Esophagus squamous epithelium (tissue), 5 donors: ENCODE results near the gene RABGAP1. TPM values are rescaled to one million over a fixed set of nuclear protein-coding genes. Genes with fewer than 3 reads are reported as not detected.

ENCODE experiments used
- DNase-seq: peaks from one replicate; lab custom pipeline; 2025; lab: John Stamatoyannopoulos, UW
- H3K27ac ChIP-seq, 4 donors: fragments of 200-600 bp; sonication (generic); one replicate each; pipeline ENCODE4 v1.5.1; 2016 to 2019; ENCODE audit warnings: mild to moderate bottlenecking in 1 of 4
- H3K27me3 ChIP-seq, 4 donors: fragments of 200-600 bp; sonication (generic); 1 replicate in 3 of 4; 2 replicates in 1 of 4; pipeline versions ENCODE4 v1.5.1 to v1.6.0; 2017 to 2021; ENCODE audit warnings: antibody characterized with exemption in 1 of 4
- H3K36me3 ChIP-seq, 3 donors: fragments of 200-600 bp; sonication (generic); one replicate each; pipeline ENCODE4 v1.5.1; 2016 to 2019
- H3K4me1 ChIP-seq, 3 donors: fragments of 200-600 bp; sonication (generic); one replicate each; pipeline ENCODE4 v1.5.1; 2017 to 2019
- H3K4me3 ChIP-seq, 4 donors: fragments of 200-600 bp; sonication (generic); 1 replicate in 3 of 4; 2 replicates in 1 of 4; pipeline ENCODE4 v1.5.1; 2016 to 2019; ENCODE audit warnings: mild to moderate bottlenecking in 2 of 4, moderate library complexity in 1 of 4
- H3K9me3 ChIP-seq, 3 donors: fragments of 200-600 bp; sonication (generic); one replicate each; pipeline ENCODE4 v1.5.1; 2016 to 2019
- POLR2A ChIP-seq, 4 donors: fragments of 450-650 bp; IDR thresholded peaks; one replicate each; pipeline ENCODE4 v1.6.1; 2017; ENCODE audit warnings: antibody characterized with exemption in 4 of 4, mild to moderate bottlenecking in 4 of 4, moderate library complexity in 3 of 4
- WGBS, 2 donors: methylation state at CpG; one replicate each; pipeline ENCODE4 v1.1.5; 2018; 5-methylcytosine and 5-hydroxymethylcytosine counted together
- intact Hi-C: fragments of 100-400 bp; cut with DNase I; formaldehyde crosslinking; loops from one replicate; pipeline ENCODE4 v1.15.0; 2022
- total RNA-seq, 4 donors: library from RNA; depleted of rRNA; stranded (reverse); fragments of >200 nt; gene quantifications; one replicate each; pipeline ENCODE4 v1.1.0, GENCODE V29; 2016
- TF ChIP-seq, protein P1 (sequence below), 6 experiments: fragments of 450-650 bp in 4 of 6; fragments of 200-600 bp in 2 of 6; sonication (generic) in 2 of 6; IDR thresholded peaks; one replicate each; pipeline ENCODE4 v1.5.1; 2016 to 2019; ENCODE audit warnings: antibody characterized with exemption in 6 of 6, mild to moderate bottlenecking in 4 of 6, moderate library complexity in 4 of 6
- donor health status: DM: yes; HTN: yes; CAD: no.

RABGAP1 gene
- total RNA-seq, result 10 to 100 TPM; 28.4 to 57.4 (median 33.6) TPM

DNA sequence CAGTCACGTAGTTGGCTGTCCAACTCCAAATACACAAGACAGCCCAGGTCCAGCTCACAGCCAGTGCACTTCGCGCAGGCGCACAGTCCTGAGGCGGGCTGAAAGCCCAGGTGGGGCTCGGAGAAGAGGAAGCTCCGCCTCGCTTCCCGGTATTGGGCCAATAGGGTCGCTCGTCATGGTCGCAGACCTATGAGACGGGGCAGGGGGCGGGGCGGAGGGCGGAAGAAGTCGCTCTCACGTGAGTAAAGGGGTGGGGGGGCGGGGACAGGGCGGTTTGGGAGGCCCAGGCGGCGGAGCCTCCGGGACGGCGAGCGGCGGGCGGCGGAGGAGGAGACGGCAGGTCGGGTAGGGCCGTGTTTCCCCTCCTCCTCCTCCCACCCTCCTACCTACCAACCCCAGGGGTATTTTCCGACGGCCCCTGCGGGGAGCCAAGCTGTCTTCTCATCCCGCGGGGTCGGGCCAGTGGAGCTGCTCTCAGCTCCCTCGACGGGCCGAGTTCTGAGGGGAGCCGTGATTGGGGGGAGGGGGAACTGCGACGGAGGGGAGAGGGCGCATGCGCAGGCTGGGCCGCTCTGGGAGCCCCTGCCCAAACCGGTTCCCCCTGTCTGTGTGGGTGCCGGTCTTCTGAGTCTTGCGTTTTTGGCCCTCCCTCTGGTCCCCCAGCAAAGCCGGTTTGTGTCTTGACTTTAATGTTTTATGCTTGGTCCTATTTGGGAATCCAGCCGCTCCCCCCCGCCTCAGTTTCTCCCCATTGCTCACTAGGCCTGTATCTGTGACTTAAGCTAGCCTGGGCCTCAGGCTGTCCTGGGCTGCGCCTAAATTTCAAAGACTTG, at the start of gene RABGAP1:
Gene RABGAP1, plus strand, starts transcription at position 272 of the 833 bp plus-strand sequence. CDS start 16,040 bp downstream, outside the sequence.
- peak; percentile 95 for DNase-seq
- H3K4me1 ChIP-seq, result peaks cover 12 to 56% (median 33%) of the 10 kb centered on the region in 3 donors
- H3K27ac ChIP-seq, result peak within 1 kb of the TSS; percentile 93 to 99 (median 97)
- WGBS, 2 donors, result 0 to 2% methylated on average over 10 to 19 of the region's 54 CpGs
- H3K36me3 ChIP-seq, result peaks cover 0 to 29% (median 3%) of the 10 kb centered on the region in 3 donors
- TF ChIP-seq, protein P1, sequence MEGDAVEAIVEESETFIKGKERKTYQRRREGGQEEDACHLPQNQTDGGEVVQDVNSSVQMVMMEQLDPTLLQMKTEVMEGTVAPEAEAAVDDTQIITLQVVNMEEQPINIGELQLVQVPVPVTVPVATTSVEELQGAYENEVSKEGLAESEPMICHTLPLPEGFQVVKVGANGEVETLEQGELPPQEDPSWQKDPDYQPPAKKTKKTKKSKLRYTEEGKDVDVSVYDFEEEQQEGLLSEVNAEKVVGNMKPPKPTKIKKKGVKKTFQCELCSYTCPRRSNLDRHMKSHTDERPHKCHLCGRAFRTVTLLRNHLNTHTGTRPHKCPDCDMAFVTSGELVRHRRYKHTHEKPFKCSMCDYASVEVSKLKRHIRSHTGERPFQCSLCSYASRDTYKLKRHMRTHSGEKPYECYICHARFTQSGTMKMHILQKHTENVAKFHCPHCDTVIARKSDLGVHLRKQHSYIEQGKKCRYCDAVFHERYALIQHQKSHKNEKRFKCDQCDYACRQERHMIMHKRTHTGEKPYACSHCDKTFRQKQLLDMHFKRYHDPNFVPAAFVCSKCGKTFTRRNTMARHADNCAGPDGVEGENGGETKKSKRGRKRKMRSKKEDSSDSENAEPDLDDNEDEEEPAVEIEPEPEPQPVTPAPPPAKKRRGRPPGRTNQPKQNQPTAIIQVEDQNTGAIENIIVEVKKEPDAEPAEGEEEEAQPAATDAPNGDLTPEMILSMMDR (IDR thresholded peaks at IDR 0.05), result no peak
- TF ChIP-seq POLR2A (IDR thresholded peaks at IDR 0.05), result peak in 2 of 4 donors; percentile 82 to 89
- H3K27me3 ChIP-seq, result no peaks in the 10 kb centered on the region
- H3K4me3 ChIP-seq, result peak within 1 kb of the TSS; percentile 68 to 95 (median 82)
- intact Hi-C loops, result no loop called here
- no peaks in the 10 kb centered on the region for H3K9me3 ChIP-seq

DNA sequence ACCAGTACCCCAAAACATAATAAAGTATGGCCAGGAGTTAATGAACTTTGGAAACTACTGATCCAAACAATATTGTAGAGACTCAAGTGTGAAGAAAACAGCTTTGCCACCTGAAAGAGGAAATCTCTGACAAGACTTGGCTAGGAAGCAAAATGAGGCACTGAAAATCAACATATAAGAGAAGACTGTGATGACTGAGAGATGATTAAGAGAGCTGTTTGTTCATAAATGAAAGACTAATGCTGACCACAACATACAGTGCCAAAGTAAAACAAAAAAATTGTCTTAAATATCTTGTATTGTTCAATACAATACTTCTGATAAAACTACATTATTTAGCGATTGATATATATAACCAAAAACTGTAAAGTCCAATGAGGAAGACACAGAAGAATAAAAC, 42.9 kb upstream of the RABGAP1 start:
- peaks cover 0 to 56% (median 19%) of the 10 kb centered on the region in 3 donors for H3K36me3 ChIP-seq
- no peaks in the 10 kb centered on the region for H3K9me3 ChIP-seq
- no peaks in the 10 kb centered on the region for H3K27me3 ChIP-seq
- DNase-seq, result no peak
- no peak overlapping the region for H3K4me3 ChIP-seq
- 95% methylated on average over 1 of the region's 1 CpG for WGBS, 2 donors
- TF ChIP-seq, protein P1 (IDR thresholded peaks at IDR 0.05), result no peak
- TF ChIP-seq POLR2A (IDR thresholded peaks at IDR 0.05), result no peak
- intact Hi-C loops, result no loop called here
- no peak overlapping the region for H3K27ac ChIP-seq
- H3K4me1 ChIP-seq, result peaks cover 1 to 53% (median 10%) of the 10 kb centered on the region in 3 donors

DNA sequence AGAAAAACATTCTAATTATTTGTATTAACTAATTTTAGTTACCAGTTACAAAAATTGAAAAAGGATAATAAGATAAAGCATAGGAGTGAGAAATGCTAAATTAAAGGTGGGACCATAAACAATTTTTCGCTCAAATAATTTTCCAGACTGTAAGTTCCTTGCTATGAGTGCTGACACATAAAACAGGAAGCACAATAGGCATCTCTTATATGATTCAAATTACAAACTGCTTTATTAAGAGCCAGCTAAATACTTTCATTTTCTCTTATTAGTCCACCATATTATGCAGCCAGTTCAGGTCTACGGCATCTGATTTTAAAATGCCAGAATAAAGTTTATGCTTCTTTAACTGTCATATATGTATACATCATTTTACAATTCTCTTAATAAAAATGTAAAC, 40.0 kb upstream of the RABGAP1 start:
- intact Hi-C loops, result no loop called here
- WGBS, 2 donors, result 14 to 21% methylated on average over 2 of the region's 2 CpGs
- Histone ChIP-seq H3K27ac (peak overlapping the region in 3 of 4 donors; percentile 4 to 55 (median 35)), H3K4me3 (peak overlapping the region in 2 of 4 donors; percentile 6 to 28), H3K36me3 (peaks cover 0 to 29% (median 0%) of the 10 kb centered on the region in 3 donors), H3K27me3 (no peaks in the 10 kb centered on the region), H3K9me3 (no peaks in the 10 kb centered on the region), H3K4me1 (peaks cover 12 to 71% (median 15%) of the 10 kb centered on the region in 3 donors)
- no peak for DNase-seq
- TF ChIP-seq, protein P1 (IDR thresholded peaks at IDR 0.05), result no peak
- no peak for TF ChIP-seq POLR2A (IDR thresholded peaks at IDR 0.05)

DNA sequence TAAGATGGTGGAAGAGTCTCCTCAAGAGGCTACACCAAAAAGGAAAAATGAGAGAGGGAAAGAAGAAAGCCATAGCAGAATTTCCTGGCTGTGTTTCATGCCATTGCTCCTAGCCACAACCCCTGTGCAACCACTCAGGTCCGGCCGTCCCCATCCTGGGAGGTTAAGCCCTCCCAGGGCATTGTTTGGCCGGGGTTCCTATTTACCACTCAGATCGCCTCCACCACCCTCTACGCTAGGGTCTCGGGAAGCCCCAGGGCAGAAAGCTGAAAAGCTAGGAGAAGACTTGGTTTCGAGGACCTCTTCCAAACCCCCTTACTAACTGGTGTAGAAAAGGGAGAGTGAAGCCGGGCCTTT, 36.4 kb upstream of the RABGAP1 start:
- Histone ChIP-seq H3K27me3 (no peaks in the 10 kb centered on the region), H3K4me3 (peak overlapping the region; percentile 88 to 92 (median 90)), H3K4me1 (peaks cover 12 to 54% (median 12%) of the 10 kb centered on the region in 3 donors), H3K9me3 (no peaks in the 10 kb centered on the region), H3K27ac (peak overlapping the region; percentile 94 to 97 (median 95)), H3K36me3 (peaks cover 0 to 13% (median 0%) of the 10 kb centered on the region in 3 donors)
- TF ChIP-seq POLR2A (IDR thresholded peaks at IDR 0.05), result no peak
- TF ChIP-seq, protein P1 (IDR thresholded peaks at IDR 0.05), result no peak
- 0% methylated on average over 2 to 4 of the region's 8 CpGs for WGBS, 2 donors
- intact Hi-C loops, result no loop called here
- DNase-seq, result no peak
